HL-60 (cell line): ENCODE data around the gene ONECUT2.

Experiments
- DNase-seq, 2 experiments: peaks; one replicate each; pipeline ENCODE4 v3.0.0-alpha.2; 2010 to 2020; ENCODE audit warnings: low read depth in 1 of 2, low spot score in 1 of 2
- H3K27ac ChIP-seq: fragments of 250-450 bp; sonication (Bioruptor Pico); replicated peaks from 2 replicates; pipeline ENCODE4 v1.5.1; 2020; ENCODE audit warnings: mild to moderate bottlenecking, moderate library complexity
- H3K27me3 ChIP-seq: fragments of 250-450 bp; sonication (Bioruptor Pico); 2 replicates; pipeline ENCODE4 v1.5.1; 2021; ENCODE audit warnings: mild to moderate bottlenecking, moderate library complexity; ENCODE audit not compliant: insufficient read depth, poor library complexity, severe bottlenecking
- H3K4me3 ChIP-seq: replicated peaks from 2 replicates; pipeline ENCODE4 v1.5.1; 2011; ENCODE audit warnings: mild to moderate bottlenecking, control low read depth, low read length; ENCODE audit not compliant: insufficient read depth
- GABPA ChIP-seq: IDR thresholded peaks from 2 replicates; pipeline ENCODE4 v1.6.1; 2012; ENCODE audit warnings: low read depth
- POLR2AphosphoS5 ChIP-seq: IDR thresholded peaks from 2 replicates; pipeline ENCODE4 v1.6.1; 2012; ENCODE audit warnings: low read depth
- SPI1 ChIP-seq: IDR thresholded peaks from 2 replicates; pipeline ENCODE4 v1.6.1; 2012; ENCODE audit warnings: low read depth, mild to moderate bottlenecking, borderline replicate concordance
- TF ChIP-seq, protein P1 (sequence below): IDR thresholded peaks from one replicate; pipeline ENCODE4 v1.5.1; 2011; ENCODE audit warnings: low read length, control low read depth, inconsistent platforms; ENCODE audit not compliant: insufficient read depth
- TF ChIP-seq, protein P2 (sequence below): IDR thresholded peaks from 2 replicates; pipeline ENCODE4 v1.6.1; 2012; ENCODE audit warnings: low read depth; ENCODE audit not compliant: insufficient replicate concordance

Gene ONECUT2

GRCh38 chr18:57441071-57441794, 6.1 kb downstream of the ONECUT2 start:
- DNase-seq: peak in 1 of 2 experiments; percentile 11
- Histone ChIP-seq H3K4me3 (peak overlapping the region; percentile 4; the same call in 1 of the 2 replicates), H3K27ac (no peak overlapping the region), H3K27me3 (peaks cover 96% of the 10 kb centered on the region)
- TF ChIP-seq, protein P1, sequence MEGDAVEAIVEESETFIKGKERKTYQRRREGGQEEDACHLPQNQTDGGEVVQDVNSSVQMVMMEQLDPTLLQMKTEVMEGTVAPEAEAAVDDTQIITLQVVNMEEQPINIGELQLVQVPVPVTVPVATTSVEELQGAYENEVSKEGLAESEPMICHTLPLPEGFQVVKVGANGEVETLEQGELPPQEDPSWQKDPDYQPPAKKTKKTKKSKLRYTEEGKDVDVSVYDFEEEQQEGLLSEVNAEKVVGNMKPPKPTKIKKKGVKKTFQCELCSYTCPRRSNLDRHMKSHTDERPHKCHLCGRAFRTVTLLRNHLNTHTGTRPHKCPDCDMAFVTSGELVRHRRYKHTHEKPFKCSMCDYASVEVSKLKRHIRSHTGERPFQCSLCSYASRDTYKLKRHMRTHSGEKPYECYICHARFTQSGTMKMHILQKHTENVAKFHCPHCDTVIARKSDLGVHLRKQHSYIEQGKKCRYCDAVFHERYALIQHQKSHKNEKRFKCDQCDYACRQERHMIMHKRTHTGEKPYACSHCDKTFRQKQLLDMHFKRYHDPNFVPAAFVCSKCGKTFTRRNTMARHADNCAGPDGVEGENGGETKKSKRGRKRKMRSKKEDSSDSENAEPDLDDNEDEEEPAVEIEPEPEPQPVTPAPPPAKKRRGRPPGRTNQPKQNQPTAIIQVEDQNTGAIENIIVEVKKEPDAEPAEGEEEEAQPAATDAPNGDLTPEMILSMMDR: no peak
- TF ChIP-seq GABPA (no peak), SPI1 (no peak)
- TF ChIP-seq, protein P2, sequence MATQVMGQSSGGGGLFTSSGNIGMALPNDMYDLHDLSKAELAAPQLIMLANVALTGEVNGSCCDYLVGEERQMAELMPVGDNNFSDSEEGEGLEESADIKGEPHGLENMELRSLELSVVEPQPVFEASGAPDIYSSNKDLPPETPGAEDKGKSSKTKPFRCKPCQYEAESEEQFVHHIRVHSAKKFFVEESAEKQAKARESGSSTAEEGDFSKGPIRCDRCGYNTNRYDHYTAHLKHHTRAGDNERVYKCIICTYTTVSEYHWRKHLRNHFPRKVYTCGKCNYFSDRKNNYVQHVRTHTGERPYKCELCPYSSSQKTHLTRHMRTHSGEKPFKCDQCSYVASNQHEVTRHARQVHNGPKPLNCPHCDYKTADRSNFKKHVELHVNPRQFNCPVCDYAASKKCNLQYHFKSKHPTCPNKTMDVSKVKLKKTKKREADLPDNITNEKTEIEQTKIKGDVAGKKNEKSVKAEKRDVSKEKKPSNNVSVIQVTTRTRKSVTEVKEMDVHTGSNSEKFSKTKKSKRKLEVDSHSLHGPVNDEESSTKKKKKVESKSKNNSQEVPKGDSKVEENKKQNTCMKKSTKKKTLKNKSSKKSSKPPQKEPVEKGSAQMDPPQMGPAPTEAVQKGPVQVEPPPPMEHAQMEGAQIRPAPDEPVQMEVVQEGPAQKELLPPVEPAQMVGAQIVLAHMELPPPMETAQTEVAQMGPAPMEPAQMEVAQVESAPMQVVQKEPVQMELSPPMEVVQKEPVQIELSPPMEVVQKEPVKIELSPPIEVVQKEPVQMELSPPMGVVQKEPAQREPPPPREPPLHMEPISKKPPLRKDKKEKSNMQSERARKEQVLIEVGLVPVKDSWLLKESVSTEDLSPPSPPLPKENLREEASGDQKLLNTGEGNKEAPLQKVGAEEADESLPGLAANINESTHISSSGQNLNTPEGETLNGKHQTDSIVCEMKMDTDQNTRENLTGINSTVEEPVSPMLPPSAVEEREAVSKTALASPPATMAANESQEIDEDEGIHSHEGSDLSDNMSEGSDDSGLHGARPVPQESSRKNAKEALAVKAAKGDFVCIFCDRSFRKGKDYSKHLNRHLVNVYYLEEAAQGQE: no peak

DNA sequence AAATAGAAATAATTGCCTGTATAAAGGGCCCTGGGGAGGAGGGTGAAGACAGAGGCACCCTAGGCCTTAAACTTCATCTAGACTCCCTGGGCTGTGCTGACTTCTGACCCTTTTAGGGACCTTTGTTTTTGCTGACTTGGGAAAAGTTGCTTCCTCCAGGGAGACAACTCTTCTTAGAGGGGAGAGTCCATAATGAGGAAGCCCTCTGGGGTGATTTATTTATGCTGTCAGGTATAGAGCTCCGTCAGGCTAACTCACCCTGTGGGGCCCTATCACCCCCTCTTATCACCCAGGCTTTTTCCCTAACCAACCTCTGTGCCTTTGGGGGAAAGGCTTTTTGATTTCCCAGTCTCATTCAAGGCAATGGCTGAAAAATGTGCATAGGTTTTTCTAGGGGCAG, 8.1 kb downstream of the ONECUT2 start:
- peaks cover 76% of the 10 kb centered on the region for H3K27me3 ChIP-seq
- TF ChIP-seq SPI1 (no peak), GABPA (no peak), POLR2AphosphoS5 (no peak)
- TF ChIP-seq, protein P2: no peak
- TF ChIP-seq, protein P1: no peak
- no peak for DNase-seq
- no peak overlapping the region for H3K4me3 ChIP-seq
- H3K27ac ChIP-seq: no peak overlapping the region

- TF ChIP-seq, protein P1: no peak
- TF ChIP-seq POLR2AphosphoS5 (no peak), GABPA (no peak), SPI1 (no peak)
- TF ChIP-seq, protein P2: no peak
- Histone ChIP-seq H3K4me3 (no peak overlapping the region), H3K27ac (no peak overlapping the region), H3K27me3 (peaks cover 71% of the 10 kb centered on the region)
- DNase-seq: no peak
These were observed 8.5 kb downstream of the ONECUT2 start for GRCh38 chr18:57443702-57444101.
